ENCODE data around the gene LMOD2. TPM values are rescaled to one million over a fixed set of nuclear protein-coding genes. Genes with fewer than 3 reads are reported as not detected.

Gene LMOD2
- total RNA-seq, 1 experiment from 2014 or later, result not detected

DNA sequence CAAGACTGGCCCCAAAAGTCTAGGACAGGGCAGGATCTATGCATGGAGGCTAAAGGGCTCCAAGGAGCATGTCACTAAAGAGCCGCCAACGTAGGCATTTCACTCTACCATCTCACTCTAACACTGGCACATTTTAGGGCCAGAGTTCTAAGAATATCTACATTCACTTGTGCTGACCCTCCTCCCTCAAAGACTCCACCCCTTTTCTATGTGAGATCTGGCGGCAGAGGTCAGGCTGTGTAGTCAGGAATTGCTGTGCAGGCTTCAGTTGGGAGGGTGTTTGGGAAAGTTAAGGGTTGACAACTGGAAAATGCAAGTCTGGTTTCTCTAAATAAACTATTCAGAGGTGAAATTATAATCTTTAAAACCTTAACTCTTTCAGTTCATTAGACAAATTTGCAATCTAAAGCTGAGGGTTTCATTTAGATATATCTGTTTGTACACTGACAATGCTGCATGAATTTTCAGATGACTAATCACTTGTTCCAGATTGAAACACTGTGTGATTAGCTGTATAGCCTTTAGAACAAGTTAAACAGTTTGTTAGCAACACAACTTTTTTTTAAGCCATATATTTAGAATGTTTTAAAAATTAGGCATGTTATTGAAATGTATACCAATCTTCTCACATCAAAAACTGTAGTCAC lies 18.2 kb downstream of the LMOD2 start:
- no peak overlapping the region for H3K27ac ChIP-seq (ENCODE audit: low read length)
- in situ Hi-C loops (cut with HindIII; ENCODE audit: low pct_unique_long_range_greater_than_20kb, low sequenced_read_pairs), result no loop called here
- H3K4me1 ChIP-seq (ENCODE audit: control insufficient read depth, insufficient read depth, low read length), result no peaks in the 10 kb centered on the region
- no peak overlapping the region for H3K4me3 ChIP-seq (ENCODE audit: low read depth in 2 of 2, low read length in 2 of 2)
- DNase-seq (ENCODE audit: low read depth, low spot score) (no peak), ATAC-seq (no peak)
- H3K36me3 ChIP-seq (ENCODE audit: control insufficient read depth, insufficient read depth, low read length), result no peaks in the 10 kb centered on the region
- intact Hi-C loops (cut with micrococcal nuclease; ENCODE audit: unreplicated experiment), result no loop called here
- CTCF ChIA-PET, result no interaction called here
- no TSS peak for BruUV-seq (replicated peaks)
- TF ChIP-seq REST (IDR thresholded peaks at IDR 0.05; ENCODE audit: insufficient read depth in 1 of 2, low read depth in 2 of 2, low read length in 1 of 2) (no peak), TCF7L2 (IDR thresholded peaks at IDR 0.05; ENCODE audit: low read depth, low read length) (no peak), SIN3A (IDR thresholded peaks at IDR 0.05; ENCODE audit: borderline replicate concordance, insufficient read depth, low read depth, low read length) (no peak), POLR2AphosphoS5 (IDR thresholded peaks at IDR 0.05; ENCODE audit: low read depth, low read length) (no peak)
- TF ChIP-seq, protein P1, sequence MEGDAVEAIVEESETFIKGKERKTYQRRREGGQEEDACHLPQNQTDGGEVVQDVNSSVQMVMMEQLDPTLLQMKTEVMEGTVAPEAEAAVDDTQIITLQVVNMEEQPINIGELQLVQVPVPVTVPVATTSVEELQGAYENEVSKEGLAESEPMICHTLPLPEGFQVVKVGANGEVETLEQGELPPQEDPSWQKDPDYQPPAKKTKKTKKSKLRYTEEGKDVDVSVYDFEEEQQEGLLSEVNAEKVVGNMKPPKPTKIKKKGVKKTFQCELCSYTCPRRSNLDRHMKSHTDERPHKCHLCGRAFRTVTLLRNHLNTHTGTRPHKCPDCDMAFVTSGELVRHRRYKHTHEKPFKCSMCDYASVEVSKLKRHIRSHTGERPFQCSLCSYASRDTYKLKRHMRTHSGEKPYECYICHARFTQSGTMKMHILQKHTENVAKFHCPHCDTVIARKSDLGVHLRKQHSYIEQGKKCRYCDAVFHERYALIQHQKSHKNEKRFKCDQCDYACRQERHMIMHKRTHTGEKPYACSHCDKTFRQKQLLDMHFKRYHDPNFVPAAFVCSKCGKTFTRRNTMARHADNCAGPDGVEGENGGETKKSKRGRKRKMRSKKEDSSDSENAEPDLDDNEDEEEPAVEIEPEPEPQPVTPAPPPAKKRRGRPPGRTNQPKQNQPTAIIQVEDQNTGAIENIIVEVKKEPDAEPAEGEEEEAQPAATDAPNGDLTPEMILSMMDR (IDR thresholded peaks at IDR 0.05), result no peak
- POLR2A ChIA-PET, result no interaction called here
- no peaks in the 10 kb centered on the region for H3K27me3 ChIP-seq (ENCODE audit: control insufficient read depth, insufficient read depth, low read length)
- H3K9me3 ChIP-seq (ENCODE audit: control insufficient read depth, insufficient read depth, low read depth, low read length), result no peaks in the 10 kb centered on the region

DNA sequence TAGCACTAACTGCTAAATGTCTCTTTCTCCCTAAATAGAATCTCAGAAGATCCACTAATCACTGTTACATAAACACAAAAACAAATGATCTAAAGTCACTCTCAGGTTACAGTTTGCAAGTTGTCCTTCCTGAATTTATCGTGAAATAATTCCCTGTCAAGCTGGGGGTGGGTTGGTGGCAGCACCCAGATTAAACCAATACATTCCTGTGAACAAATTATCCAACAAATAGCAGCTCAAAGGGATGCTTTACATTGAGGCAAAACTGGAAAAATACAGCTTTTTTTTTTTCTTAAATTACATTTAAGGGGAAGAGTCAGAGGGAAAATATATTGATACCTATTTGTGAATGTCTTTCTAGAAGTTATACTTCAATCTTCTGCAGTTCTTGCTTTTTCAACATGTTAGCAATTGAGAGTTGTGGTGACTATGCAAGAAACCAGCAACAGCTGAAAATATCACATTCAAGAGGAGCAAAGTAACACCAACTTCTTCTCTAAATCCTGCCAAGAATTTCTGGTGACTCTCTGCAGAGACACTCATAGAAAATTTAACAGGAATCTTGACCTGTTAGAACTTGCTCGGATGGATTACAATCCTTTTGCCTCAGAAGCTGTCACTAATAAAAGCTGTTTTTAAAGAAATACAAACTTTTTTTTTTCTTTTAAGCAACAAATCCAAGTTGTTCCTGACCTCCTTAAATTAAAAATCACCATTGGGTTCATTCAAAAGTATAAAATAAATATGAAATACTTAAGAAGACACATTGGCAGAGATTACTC lies 18.9 kb downstream of the LMOD2 start:
- POLR2A ChIA-PET, result no interaction called here
- ATAC-seq (no peak), DNase-seq (ENCODE audit: low read depth, low spot score) (no peak)
- no TSS peak for BruUV-seq (replicated peaks)
- TF ChIP-seq REST (IDR thresholded peaks at IDR 0.05; ENCODE audit: insufficient read depth in 1 of 2, low read depth in 2 of 2, low read length in 1 of 2) (no peak), POLR2AphosphoS5 (IDR thresholded peaks at IDR 0.05; ENCODE audit: low read depth, low read length) (no peak), TCF7L2 (IDR thresholded peaks at IDR 0.05; ENCODE audit: low read depth, low read length) (no peak), SIN3A (IDR thresholded peaks at IDR 0.05; ENCODE audit: borderline replicate concordance, insufficient read depth, low read depth, low read length) (no peak)
- TF ChIP-seq, protein P1 (IDR thresholded peaks at IDR 0.05), result no peak
- intact Hi-C loops (cut with micrococcal nuclease; ENCODE audit: unreplicated experiment), result no loop called here
- H3K27me3 ChIP-seq (ENCODE audit: control insufficient read depth, insufficient read depth, low read length), result no peaks in the 10 kb centered on the region
- in situ Hi-C loops (cut with HindIII; ENCODE audit: low pct_unique_long_range_greater_than_20kb, low sequenced_read_pairs), result no loop called here
- H3K9me3 ChIP-seq (ENCODE audit: control insufficient read depth, insufficient read depth, low read depth, low read length), result no peaks in the 10 kb centered on the region
- no peak overlapping the region for H3K27ac ChIP-seq (ENCODE audit: low read length)
- H3K4me3 ChIP-seq (ENCODE audit: low read depth in 2 of 2, low read length in 2 of 2), result no peak overlapping the region
- H3K36me3 ChIP-seq (ENCODE audit: control insufficient read depth, insufficient read depth, low read length), result no peaks in the 10 kb centered on the region
- CTCF ChIA-PET, result no interaction called here
- H3K4me1 ChIP-seq (ENCODE audit: control insufficient read depth, insufficient read depth, low read length), result no peaks in the 10 kb centered on the region

All from Panc1 (cell line).